Esophagus squamous epithelium (tissue), 5 donors: Measurements from ENCODE around the gene SHOC2. TPM values are rescaled to one million over a fixed set of nuclear protein-coding genes. Genes with fewer than 3 reads are reported as not detected.

Experiments used
- DNase-seq: peaks from one replicate; lab custom pipeline; 2025; lab: John Stamatoyannopoulos, UW
- H3K27ac ChIP-seq, 4 donors: fragments of 200-600 bp; sonication (generic); one replicate each; pipeline ENCODE4 v1.5.1; 2016 to 2019; ENCODE audit warnings: mild to moderate bottlenecking in 1 of 4
- H3K27me3 ChIP-seq, 4 donors: fragments of 200-600 bp; sonication (generic); 1 replicate in 3 of 4; 2 replicates in 1 of 4; pipeline versions ENCODE4 v1.5.1 to v1.6.0; 2017 to 2021; ENCODE audit warnings: antibody characterized with exemption in 1 of 4
- H3K36me3 ChIP-seq, 3 donors: fragments of 200-600 bp; sonication (generic); one replicate each; pipeline ENCODE4 v1.5.1; 2016 to 2019
- H3K4me1 ChIP-seq, 3 donors: fragments of 200-600 bp; sonication (generic); one replicate each; pipeline ENCODE4 v1.5.1; 2017 to 2019
- H3K4me3 ChIP-seq, 4 donors: fragments of 200-600 bp; sonication (generic); 1 replicate in 3 of 4; 2 replicates in 1 of 4; pipeline ENCODE4 v1.5.1; 2016 to 2019; ENCODE audit warnings: mild to moderate bottlenecking in 2 of 4, moderate library complexity in 1 of 4
- H3K9me3 ChIP-seq, 3 donors: fragments of 200-600 bp; sonication (generic); one replicate each; pipeline ENCODE4 v1.5.1; 2016 to 2019
- CTCF ChIP-seq, 6 experiments: fragments of 450-650 bp in 4 of 6; fragments of 200-600 bp in 2 of 6; sonication (generic) in 2 of 6; IDR thresholded peaks; one replicate each; pipeline ENCODE4 v1.5.1; 2016 to 2019; ENCODE audit warnings: antibody characterized with exemption in 6 of 6, mild to moderate bottlenecking in 4 of 6, moderate library complexity in 4 of 6
- POLR2A ChIP-seq, 4 donors: fragments of 450-650 bp; IDR thresholded peaks; one replicate each; pipeline ENCODE4 v1.6.1; 2017; ENCODE audit warnings: antibody characterized with exemption in 4 of 4, mild to moderate bottlenecking in 4 of 4, moderate library complexity in 3 of 4
- WGBS, 2 donors: methylation state at CpG; one replicate each; pipeline ENCODE4 v1.1.5; 2018; 5-methylcytosine and 5-hydroxymethylcytosine counted together
- intact Hi-C: fragments of 100-400 bp; cut with DNase I; formaldehyde crosslinking; loops from one replicate; pipeline ENCODE4 v1.15.0; 2022
- total RNA-seq, 4 donors: library from RNA; depleted of rRNA; stranded (reverse); fragments of >200 nt; gene quantifications; one replicate each; pipeline ENCODE4 v1.1.0, GENCODE V29; 2016
- donor health status: DM: yes; HTN: yes; CAD: no.

SHOC2 gene
- total RNA-seq, 4 donors from 2014 or later = 24.8 to 59.5 (median 43.0) TPM

GRCh38 chr10:110995301-110995700 is 75.9 kb downstream of the SHOC2 start:
- intact Hi-C loops = no loop called here
- H3K36me3 ChIP-seq = peaks cover 0 to 18% (median 0%) of the 10 kb centered on the region in 3 donors
- no peak overlapping the region for H3K4me3 ChIP-seq
- H3K4me1 ChIP-seq = no peaks in the 10 kb centered on the region
- no peak for DNase-seq
- 64 to 73% methylated on average over 2 of the region's 2 CpGs for WGBS, 2 donors
- H3K27ac ChIP-seq = no peak overlapping the region
- TF ChIP-seq CTCF (IDR thresholded peaks at IDR 0.05) (no peak), POLR2A (IDR thresholded peaks at IDR 0.05) (no peak)
- no peaks in the 10 kb centered on the region for H3K9me3 ChIP-seq
- no peaks in the 10 kb centered on the region for H3K27me3 ChIP-seq

- TF ChIP-seq POLR2A (IDR thresholded peaks at IDR 0.05) (no peak), CTCF (IDR thresholded peaks at IDR 0.05) (no peak)
- H3K27me3 ChIP-seq = no peaks in the 10 kb centered on the region
- intact Hi-C loops = no loop called here
- no peak overlapping the region for H3K4me3 ChIP-seq
- H3K27ac ChIP-seq = no peak overlapping the region
- no peak for DNase-seq
- H3K4me1 ChIP-seq = no peaks in the 10 kb centered on the region
- H3K9me3 ChIP-seq = no peaks in the 10 kb centered on the region
- WGBS, 2 donors = 93 to 94% methylated on average over 6 of the region's 6 CpGs
- H3K36me3 ChIP-seq = peaks cover 0 to 28% (median 0%) of the 10 kb centered on the region in 3 donors
These were observed 76.9 kb downstream of the SHOC2 start for GRCh38 chr10:110996256-110996655.

- intact Hi-C loops = no loop called here
- WGBS, 2 donors = 94 to 100% methylated on average over 1 of the region's 1 CpG
- TF ChIP-seq CTCF (IDR thresholded peaks at IDR 0.05) (no peak), POLR2A (IDR thresholded peaks at IDR 0.05) (no peak)
These were observed 84.6 kb downstream of the SHOC2 start for GRCh38 chr10:111004016-111004415.

GRCh38 chr10:111007486-111007885 is 88.1 kb downstream of the SHOC2 start:
- no peak for DNase-seq
- no peak overlapping the region for H3K4me3 ChIP-seq
- TF ChIP-seq POLR2A (IDR thresholded peaks at IDR 0.05) (no peak), CTCF (IDR thresholded peaks at IDR 0.05) (no peak)
- intact Hi-C loops = no loop called here
- peaks cover 0 to 90% (median 0%) of the 10 kb centered on the region in 3 donors for H3K36me3 ChIP-seq
- no peaks in the 10 kb centered on the region for H3K27me3 ChIP-seq
- H3K9me3 ChIP-seq = no peaks in the 10 kb centered on the region
- H3K4me1 ChIP-seq = peaks cover 0 to 19% (median 0%) of the 10 kb centered on the region in 3 donors
- WGBS, 2 donors = 81 to 88% methylated on average over 2 of the region's 2 CpGs
- H3K27ac ChIP-seq = no peak overlapping the region

More at GRCh38 chr10:111004016-111004415, 84.6 kb downstream of the SHOC2 start:
- Histone ChIP-seq H3K36me3 (peaks cover 0 to 82% (median 0%) of the 10 kb centered on the region in 3 donors), H3K4me3 (no peak overlapping the region), H3K27me3 (no peaks in the 10 kb centered on the region), H3K27ac (no peak overlapping the region), H3K4me1 (peaks cover 0 to 28% (median 0%) of the 10 kb centered on the region in 3 donors), H3K9me3 (no peaks in the 10 kb centered on the region)
- DNase-seq = no peak

- H3K4me1 ChIP-seq = no peaks in the 10 kb centered on the region
- TF ChIP-seq POLR2A (IDR thresholded peaks at IDR 0.05) (no peak), CTCF (IDR thresholded peaks at IDR 0.05) (no peak)
- H3K27me3 ChIP-seq = no peaks in the 10 kb centered on the region
- H3K9me3 ChIP-seq = no peaks in the 10 kb centered on the region
- H3K4me3 ChIP-seq = no peak overlapping the region
- no peak overlapping the region for H3K27ac ChIP-seq
- WGBS, 2 donors = 73 to 86% methylated on average over 1 of the region's 1 CpG
- no peak for DNase-seq
- intact Hi-C loops = no loop called here
- H3K36me3 ChIP-seq = peaks cover 0 to 74% (median 0%) of the 10 kb centered on the region in 3 donors
These were observed 95.8 kb downstream of the SHOC2 start for GRCh38 chr10:111015181-111015580.
